ENCODE measurements around the gene USP32.
A peak's percentile ranks its signal among the peaks of the same experiment; 100 is the strongest.
"Not testable (repeated sequence)": the region's sequence is repeated elsewhere in the genome, so short reads cannot be mapped to it uniquely, and the experiment has no call there.

The USP32 gene

DNA sequence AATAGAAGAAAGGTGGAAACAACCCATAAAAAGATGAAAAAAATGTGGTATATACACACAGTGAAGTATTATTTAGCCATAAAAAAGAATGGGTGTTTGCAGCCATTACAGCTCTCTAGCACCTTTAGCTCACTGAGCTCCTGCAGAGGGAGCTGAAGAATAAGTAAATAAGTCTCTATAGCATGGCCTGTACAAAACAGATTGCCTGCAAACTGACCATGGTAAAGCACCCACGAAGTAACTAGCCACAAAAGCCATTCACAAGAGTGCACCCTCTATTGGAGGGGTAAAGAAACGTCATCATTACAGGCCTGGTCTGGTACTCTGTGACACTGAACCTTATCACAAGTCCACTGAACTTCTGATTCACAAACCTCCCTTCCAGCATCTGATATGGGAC lies 76.3 kb downstream of the USP32 start:
- TF ChIP-seq, protein P1, sequence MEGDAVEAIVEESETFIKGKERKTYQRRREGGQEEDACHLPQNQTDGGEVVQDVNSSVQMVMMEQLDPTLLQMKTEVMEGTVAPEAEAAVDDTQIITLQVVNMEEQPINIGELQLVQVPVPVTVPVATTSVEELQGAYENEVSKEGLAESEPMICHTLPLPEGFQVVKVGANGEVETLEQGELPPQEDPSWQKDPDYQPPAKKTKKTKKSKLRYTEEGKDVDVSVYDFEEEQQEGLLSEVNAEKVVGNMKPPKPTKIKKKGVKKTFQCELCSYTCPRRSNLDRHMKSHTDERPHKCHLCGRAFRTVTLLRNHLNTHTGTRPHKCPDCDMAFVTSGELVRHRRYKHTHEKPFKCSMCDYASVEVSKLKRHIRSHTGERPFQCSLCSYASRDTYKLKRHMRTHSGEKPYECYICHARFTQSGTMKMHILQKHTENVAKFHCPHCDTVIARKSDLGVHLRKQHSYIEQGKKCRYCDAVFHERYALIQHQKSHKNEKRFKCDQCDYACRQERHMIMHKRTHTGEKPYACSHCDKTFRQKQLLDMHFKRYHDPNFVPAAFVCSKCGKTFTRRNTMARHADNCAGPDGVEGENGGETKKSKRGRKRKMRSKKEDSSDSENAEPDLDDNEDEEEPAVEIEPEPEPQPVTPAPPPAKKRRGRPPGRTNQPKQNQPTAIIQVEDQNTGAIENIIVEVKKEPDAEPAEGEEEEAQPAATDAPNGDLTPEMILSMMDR (IDR thresholded peaks at IDR 0.05; ENCODE audit: extremely low read depth, insufficient read depth, missing control alignments): no peak
- in situ Hi-C loops (cut with MboI; ENCODE audit: low pct_unique_long_range_greater_than_20kb, low sequenced_read_pairs, unreplicated experiment): no loop called here
- no peak for DNase-seq (ENCODE audit: low spot score)

DNA sequence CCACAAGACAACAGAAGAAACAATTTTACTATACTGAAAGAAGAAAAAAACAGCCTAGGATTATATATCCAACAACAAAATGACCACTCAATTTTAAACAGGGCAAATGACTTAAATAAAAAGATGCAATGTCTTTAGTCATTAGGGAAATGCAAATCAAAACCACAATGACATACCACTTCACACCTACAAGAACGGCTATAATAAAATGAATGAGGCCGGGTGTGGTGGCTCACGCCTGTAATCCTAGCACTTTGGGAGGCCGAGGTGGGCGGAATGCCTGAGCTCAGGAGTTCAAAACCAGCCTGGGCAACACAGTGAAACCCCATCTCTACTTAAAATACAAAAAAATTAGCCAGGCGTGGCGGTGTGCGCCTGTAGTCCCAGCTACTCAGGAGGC lies 77.0 kb downstream of the USP32 start:
- in situ Hi-C loops (cut with MboI; ENCODE audit: low pct_unique_long_range_greater_than_20kb, low sequenced_read_pairs, unreplicated experiment); DNase-seq (ENCODE audit: low spot score): not testable (repeated sequence)

DNA sequence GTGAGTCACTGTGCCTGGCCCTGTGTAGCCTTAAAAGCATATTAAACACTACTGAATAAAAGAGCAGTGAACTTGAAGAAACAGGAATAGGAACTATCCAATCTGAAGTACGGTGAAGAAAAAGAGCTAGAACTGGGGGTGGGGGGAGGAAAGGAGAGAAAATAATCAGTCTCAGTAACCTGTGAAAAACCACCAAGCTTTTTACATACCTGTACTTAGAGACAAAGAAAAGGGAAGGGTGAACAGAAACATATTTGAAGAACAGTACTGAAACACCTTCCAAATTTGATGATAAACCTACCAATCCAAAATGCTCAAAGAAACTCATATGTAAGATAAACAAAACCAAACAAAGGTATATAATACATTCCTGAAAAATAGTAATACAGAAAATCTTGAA lies 77.5 kb downstream of the USP32 start:
- DNase-seq (ENCODE audit: low spot score): peak; percentile 25
- in situ Hi-C loops (cut with MboI; ENCODE audit: low pct_unique_long_range_greater_than_20kb, low sequenced_read_pairs, unreplicated experiment): no loop called here
- TF ChIP-seq, protein P1 (IDR thresholded peaks at IDR 0.05; ENCODE audit: extremely low read depth, insufficient read depth, missing control alignments): no peak

DNA sequence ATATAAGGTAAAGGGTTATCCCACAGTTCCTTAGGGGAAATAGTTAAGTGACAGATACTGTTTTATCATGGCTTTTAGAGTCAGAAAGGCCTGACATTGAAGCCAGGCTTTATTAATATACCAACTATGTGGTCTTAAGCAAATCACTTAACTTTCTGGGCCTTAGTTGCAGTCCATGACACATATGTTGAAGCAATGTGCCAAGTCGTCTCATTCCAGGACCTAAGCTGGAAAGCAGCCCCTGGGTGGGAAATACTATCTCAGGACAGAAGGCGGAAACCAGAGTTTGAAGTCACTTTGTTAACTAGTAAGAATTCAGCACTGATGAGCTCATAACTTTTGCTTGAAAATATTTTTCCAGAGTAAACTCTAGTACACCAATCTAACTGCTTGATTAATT lies 80.0 kb downstream of the USP32 start:
- DNase-seq (ENCODE audit: low spot score): no peak
- TF ChIP-seq, protein P1 (IDR thresholded peaks at IDR 0.05; ENCODE audit: extremely low read depth, insufficient read depth, missing control alignments): no peak

DNA sequence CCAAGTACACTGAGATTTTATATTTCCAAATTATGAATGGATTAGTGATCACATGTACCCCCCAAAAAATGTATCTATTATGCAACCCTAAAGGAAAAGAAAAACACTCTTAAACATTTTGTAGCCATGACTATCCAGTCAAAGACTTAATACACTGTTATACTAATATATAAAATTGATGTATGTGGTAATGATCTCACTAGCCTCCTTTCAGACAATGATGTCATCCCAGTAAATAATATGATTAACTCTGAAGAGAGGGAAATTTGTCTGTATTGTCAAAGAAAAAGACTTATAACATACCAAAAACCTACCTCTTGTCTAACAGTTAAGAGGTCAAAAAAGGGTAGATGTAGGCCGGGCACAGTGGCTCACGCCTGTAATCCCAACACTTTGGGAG lies 80.7 kb downstream of the USP32 start:
- in situ Hi-C loops (cut with MboI; ENCODE audit: low pct_unique_long_range_greater_than_20kb, low sequenced_read_pairs, unreplicated experiment): no loop called here
- TF ChIP-seq, protein P1 (IDR thresholded peaks at IDR 0.05; ENCODE audit: extremely low read depth, insufficient read depth, missing control alignments): no peak
- DNase-seq (ENCODE audit: low spot score): no peak

More for the DNA sequence above, 80.0 kb downstream of the USP32 start:
- in situ Hi-C loops (cut with MboI; ENCODE audit: low pct_unique_long_range_greater_than_20kb, low sequenced_read_pairs, unreplicated experiment): no loop called here

DNA sequence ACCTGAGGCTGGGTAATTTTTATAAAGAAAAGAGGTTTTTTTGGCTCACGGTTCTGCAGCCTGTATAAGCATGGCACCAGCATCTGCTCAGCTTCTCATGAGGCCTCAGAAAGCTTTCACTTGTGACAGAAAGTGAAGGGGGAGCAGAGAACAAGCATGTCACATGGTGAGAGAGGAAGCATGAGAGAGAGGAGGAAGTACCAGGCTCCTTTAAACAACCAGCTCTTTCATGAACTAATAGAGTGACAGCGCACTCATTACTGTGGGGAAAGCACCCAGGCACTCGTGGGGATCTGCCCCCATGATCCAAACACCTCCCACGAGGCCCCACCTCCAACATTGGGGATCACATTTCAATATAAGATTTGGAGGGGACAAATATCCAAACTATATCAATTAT lies 86.8 kb downstream of the USP32 start:
- no peak for DNase-seq (ENCODE audit: low spot score)
- TF ChIP-seq, protein P1 (IDR thresholded peaks at IDR 0.05; ENCODE audit: extremely low read depth, insufficient read depth, missing control alignments): no peak
- in situ Hi-C loops (cut with MboI; ENCODE audit: low pct_unique_long_range_greater_than_20kb, low sequenced_read_pairs, unreplicated experiment): no loop called here

DNA sequence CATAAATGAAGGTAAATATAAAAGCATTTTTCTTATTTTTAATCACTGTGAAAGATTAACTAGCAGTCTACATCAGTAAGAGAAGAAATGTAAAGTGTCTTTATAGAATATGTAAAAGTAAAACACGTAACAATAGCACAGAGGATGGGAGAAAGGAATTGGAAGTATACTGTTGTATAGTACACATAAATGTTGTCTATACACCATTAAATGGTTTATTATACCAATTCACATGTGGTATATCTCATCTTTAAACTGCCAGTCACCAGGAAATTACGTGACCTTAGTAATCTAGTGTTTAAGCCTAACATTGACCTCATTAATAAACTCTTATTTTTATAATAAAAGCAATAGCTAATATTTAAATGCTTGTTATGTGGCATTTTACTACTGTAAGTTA lies 87.4 kb downstream of the USP32 start:
- TF ChIP-seq, protein P1 (IDR thresholded peaks at IDR 0.05; ENCODE audit: extremely low read depth, insufficient read depth, missing control alignments): no peak

More for the DNA sequence above, 87.4 kb downstream of the USP32 start:
- DNase-seq (ENCODE audit: low spot score): no peak
- in situ Hi-C loops (cut with MboI; ENCODE audit: low pct_unique_long_range_greater_than_20kb, low sequenced_read_pairs, unreplicated experiment): no loop called here

Measured in GM13977 (cell line).